Measurements from ENCODE around the gene C5. TPM values are rescaled to one million over a fixed set of nuclear protein-coding genes. Genes with fewer than 3 reads are reported as not detected.
"Not testable (repeated sequence)": the region's sequence is repeated elsewhere in the genome, so short reads cannot be mapped to it uniquely, and the experiment has no call there.

Gene C5
- total RNA-seq, 1 donor from 2014 or later, result 1.5 TPM

- H3K27ac Mint-ChIP-seq, result no peak overlapping the region
- peaks cover 7% of the 10 kb centered on the region for H3K4me1 Mint-ChIP-seq
- H3K9me3 Mint-ChIP-seq, result no peaks in the 10 kb centered on the region
- H3K4me3 Mint-ChIP-seq, result no peak overlapping the region
- peaks cover 13% of the 10 kb centered on the region for H3K27me3 Mint-ChIP-seq
- no peak for DNase-seq
- no peaks in the 10 kb centered on the region for H3K36me3 Mint-ChIP-seq (ENCODE audit: low read depth)
- intact Hi-C loops (cut with micrococcal nuclease), result loop anchor here (5.0 kb wide), 1 partner anchor 89 kb away; the partner anchor contains the start of gene CNTRL
Measured at GRCh38 chr9:120983259-120983837, 66.7 kb downstream of the C5 start.

GRCh38 chr9:120982836-120983235 is 67.2 kb downstream of the C5 start:
- no peaks in the 10 kb centered on the region for H3K36me3 Mint-ChIP-seq (ENCODE audit: low read depth)
- H3K9me3 Mint-ChIP-seq, result no peaks in the 10 kb centered on the region
- intact Hi-C loops (cut with micrococcal nuclease), result loop anchor here (5.0 kb wide), 1 partner anchor 89 kb away; the partner anchor contains the start of gene CNTRL
- H3K27ac Mint-ChIP-seq, result no peak overlapping the region
- peaks cover 7% of the 10 kb centered on the region for H3K4me1 Mint-ChIP-seq
- no peak overlapping the region for H3K4me3 Mint-ChIP-seq
- H3K27me3 Mint-ChIP-seq, result peaks cover 13% of the 10 kb centered on the region
- no peak for DNase-seq

- H3K4me3 Mint-ChIP-seq, result no peak overlapping the region
- intact Hi-C loops (cut with micrococcal nuclease), result loop anchor here (5.0 kb wide), 1 partner anchor 91 kb away; the partner anchor contains the start of gene CNTRL
- peaks cover 11% of the 10 kb centered on the region for H3K27me3 Mint-ChIP-seq
- peaks cover 7% of the 10 kb centered on the region for H3K4me1 Mint-ChIP-seq
- H3K9me3 Mint-ChIP-seq, result no peaks in the 10 kb centered on the region
- DNase-seq, result no peak
- H3K27ac Mint-ChIP-seq, result no peak overlapping the region
- no peaks in the 10 kb centered on the region for H3K36me3 Mint-ChIP-seq (ENCODE audit: low read depth)
Measured at GRCh38 chr9:120980951-120981350, 69.1 kb downstream of the C5 start.

- no peaks in the 10 kb centered on the region for H3K9me3 Mint-ChIP-seq
- H3K4me1 Mint-ChIP-seq, result peaks cover 13% of the 10 kb centered on the region
- no peak for DNase-seq
- peaks cover 11% of the 10 kb centered on the region for H3K27me3 Mint-ChIP-seq
- intact Hi-C loops (cut with micrococcal nuclease), result loop anchor here (2.0 to 5.0 kb wide), 2 partner anchors 21 to 93 kb away; partner anchors contain the start of gene CNTRL
- H3K27ac Mint-ChIP-seq, result no peak overlapping the region
- H3K4me3 Mint-ChIP-seq, result no peak overlapping the region
- H3K36me3 Mint-ChIP-seq (ENCODE audit: low read depth), result no peaks in the 10 kb centered on the region
Measured at GRCh38 chr9:120979797-120980196, 70.3 kb downstream of the C5 start.

GRCh38 chr9:120978987-120979386 is 71.1 kb downstream of the C5 start:
- DNase-seq, result no peak
- Mint-ChIP-seq H3K36me3 (ENCODE audit: low read depth) (no peaks in the 10 kb centered on the region), H3K4me1 (peaks cover 18% of the 10 kb centered on the region), H3K4me3 (no peak overlapping the region), H3K27ac (no peak overlapping the region), H3K27me3 (peaks cover 10% of the 10 kb centered on the region), H3K9me3 (no peaks in the 10 kb centered on the region)
- intact Hi-C loops (cut with micrococcal nuclease), result loop anchor here (2.0 kb wide), 1 partner anchor 20 kb away; no protein-coding TSS in a partner anchor

- intact Hi-C loops (cut with micrococcal nuclease), result no loop called here
- Mint-ChIP-seq H3K27me3 (no peaks in the 10 kb centered on the region), H3K9me3 (no peaks in the 10 kb centered on the region), H3K4me1 (peaks cover 18% of the 10 kb centered on the region), H3K27ac (no peak overlapping the region), H3K36me3 (ENCODE audit: low read depth) (no peaks in the 10 kb centered on the region), H3K4me3 (no peak overlapping the region)
- DNase-seq, result no peak
Measured at GRCh38 chr9:120977321-120977720, 72.8 kb downstream of the C5 start.

- peak; percentile 62 for DNase-seq
Measured at GRCh38 chr9:120974921-120975320, 75.2 kb downstream of the C5 start.

GRCh38 chr9:120974181-120974580 is 75.9 kb downstream of the C5 start:
- no peak for DNase-seq
- Mint-ChIP-seq H3K36me3 (ENCODE audit: low read depth) (no peaks in the 10 kb centered on the region), H3K27ac (no peak overlapping the region), H3K4me3 (no peak overlapping the region), H3K27me3 (no peaks in the 10 kb centered on the region), H3K9me3 (no peaks in the 10 kb centered on the region), H3K4me1 (peaks cover 16% of the 10 kb centered on the region)
- intact Hi-C loops (cut with micrococcal nuclease), result no loop called here

More at GRCh38 chr9:120974921-120975320, 75.2 kb downstream of the C5 start:
- Mint-ChIP-seq H3K9me3 (no peaks in the 10 kb centered on the region), H3K27ac (no peak overlapping the region), H3K36me3 (ENCODE audit: low read depth) (no peaks in the 10 kb centered on the region), H3K4me3 (no peak overlapping the region), H3K27me3 (no peaks in the 10 kb centered on the region), H3K4me1 (peaks cover 16% of the 10 kb centered on the region)
- intact Hi-C loops (cut with micrococcal nuclease), result no loop called here

GRCh38 chr9:120971938-120972337 is 78.1 kb downstream of the C5 start:
- DNase-seq, result no peak
- no peaks in the 10 kb centered on the region for H3K36me3 Mint-ChIP-seq (ENCODE audit: low read depth)
- intact Hi-C loops (cut with micrococcal nuclease), result no loop called here
- no peaks in the 10 kb centered on the region for H3K9me3 Mint-ChIP-seq
- peaks cover 13% of the 10 kb centered on the region for H3K4me1 Mint-ChIP-seq
- peaks cover 2% of the 10 kb centered on the region for H3K27me3 Mint-ChIP-seq
- no peak overlapping the region for H3K27ac Mint-ChIP-seq
- H3K4me3 Mint-ChIP-seq, result no peak overlapping the region

- intact Hi-C loops (cut with micrococcal nuclease); H3K27me3 Mint-ChIP-seq; H3K27ac Mint-ChIP-seq; H3K9me3 Mint-ChIP-seq; DNase-seq; H3K4me3 Mint-ChIP-seq; H3K36me3 Mint-ChIP-seq (ENCODE audit: low read depth): not testable (repeated sequence)
- H3K4me1 Mint-ChIP-seq, result peaks cover 13% of the 10 kb centered on the region
Measured at GRCh38 chr9:120971471-120971870, 78.6 kb downstream of the C5 start.

GRCh38 chr9:120970244-120970643 is 79.8 kb downstream of the C5 start:
- intact Hi-C loops (cut with micrococcal nuclease), result no loop called here
- DNase-seq, result no peak
- peaks cover 11% of the 10 kb centered on the region for H3K4me1 Mint-ChIP-seq
- no peak overlapping the region for H3K4me3 Mint-ChIP-seq
- H3K36me3 Mint-ChIP-seq (ENCODE audit: low read depth), result no peaks in the 10 kb centered on the region
- H3K9me3 Mint-ChIP-seq, result no peaks in the 10 kb centered on the region
- peaks cover 11% of the 10 kb centered on the region for H3K27me3 Mint-ChIP-seq
- no peak overlapping the region for H3K27ac Mint-ChIP-seq

- no peak for DNase-seq
- H3K27ac Mint-ChIP-seq, result no peak overlapping the region
- H3K9me3 Mint-ChIP-seq, result no peaks in the 10 kb centered on the region
- peaks cover 23% of the 10 kb centered on the region for H3K27me3 Mint-ChIP-seq
- no peak overlapping the region for H3K4me3 Mint-ChIP-seq
- H3K36me3 Mint-ChIP-seq (ENCODE audit: low read depth), result no peaks in the 10 kb centered on the region
- intact Hi-C loops (cut with micrococcal nuclease), result no loop called here
- no peaks in the 10 kb centered on the region for H3K4me1 Mint-ChIP-seq
Measured at GRCh38 chr9:120966013-120966369, 84.1 kb downstream of the C5 start.

GRCh38 chr9:120965344-120966012 is 84.6 kb downstream of the C5 start:
- intact Hi-C loops (cut with micrococcal nuclease), result no loop called here
- DNase-seq, result no peak
- Mint-ChIP-seq H3K27ac (no peak overlapping the region), H3K9me3 (no peaks in the 10 kb centered on the region), H3K4me1 (no peaks in the 10 kb centered on the region), H3K36me3 (ENCODE audit: low read depth) (no peaks in the 10 kb centered on the region), H3K4me3 (no peak overlapping the region), H3K27me3 (peaks cover 23% of the 10 kb centered on the region)

GRCh38 chr9:120961936-120962335 is 88.1 kb downstream of the C5 start:
- no peaks in the 10 kb centered on the region for H3K9me3 Mint-ChIP-seq
- peaks cover 24% of the 10 kb centered on the region for H3K27me3 Mint-ChIP-seq
- intact Hi-C loops (cut with micrococcal nuclease), result no loop called here
- no peak for DNase-seq
- H3K4me3 Mint-ChIP-seq, result no peak overlapping the region
- H3K27ac Mint-ChIP-seq, result no peak overlapping the region
- no peaks in the 10 kb centered on the region for H3K36me3 Mint-ChIP-seq (ENCODE audit: low read depth)
- H3K4me1 Mint-ChIP-seq, result no peaks in the 10 kb centered on the region

Data from activated CD4-positive, alpha-beta T cell treated with anti-CD3 and anti-CD28 coated beads, Interleukin-2, amount 10 ng/mL, durations not matched to agents 24 days and 14 days (primary cell).